Pancreas (tissue), 10 donors: Measurements from ENCODE around the gene PTPRQ. TPM values are rescaled to one million over a fixed set of nuclear protein-coding genes. Genes with fewer than 3 reads are reported as not detected.

Source experiments
- ATAC-seq, 4 donors: fragments of 200-7000 bp; cut with Tn5 transposase; one replicate each; pipeline versions ENCODE4 v1.8.0 to v1.9.1; 2020; ENCODE audit warnings: mild to moderate bottlenecking in 4 of 4, moderate library complexity in 4 of 4
- DNase-seq, 6 donors: peaks; one replicate each; pipeline ENCODE4 v3.0.0-alpha.2; 2020
- FAIRE-seq: peaks from 2 replicates; lab custom pipeline; 2012; peaks lifted over from hg19 to GRCh38; lab: Jason Lieb, UNC
- H3K27ac ChIP-seq, 4 donors: fragments of 200-600 bp; sonication (generic); 1 replicate in 3 of 4; 2 replicates in 1 of 4; pipeline versions ENCODE4 v1.5.0 to v1.8.0; 2020
- H3K27me3 ChIP-seq, 4 donors: fragments of 200-600 bp; one replicate each; pipeline ENCODE4 v1.8.0; 2021
- H3K36me3 ChIP-seq, 3 donors: fragments of 200-600 bp; sonication (generic) in 1 of 3; one replicate each; pipeline versions ENCODE4 v1.5.0 to v1.8.0; 2020 to 2021
- H3K4me1 ChIP-seq, 3 donors: fragments of 200-600 bp; one replicate each; pipeline ENCODE4 v1.8.0; 2021
- H3K4me3 ChIP-seq, 4 donors: fragments of 200-600 bp; sonication (generic) in 2 of 4; one replicate each; pipeline versions ENCODE4 v1.5.0 to v1.8.0; 2020 to 2021
- H3K9me3 ChIP-seq, 4 donors: fragments of 200-600 bp; one replicate each; pipeline ENCODE4 v1.8.0; 2021
- CTCF ChIP-seq, 4 donors: fragments of 200-600 bp; sonication (generic) in 3 of 4; IDR thresholded peaks; one replicate each; pipeline versions ENCODE4 v1.5.0 to v1.8.0; 2021; ENCODE audit warnings: antibody characterized with exemption in 4 of 4
- WGBS, 2 donors: extraction: QIAGEN DNeasy Blood & Tissue Kit; methylation state at CpG; one replicate each; pipeline ENCODE4 v1.1.7; 2013; 5-methylcytosine and 5-hydroxymethylcytosine counted together
- intact Hi-C, 3 donors: fragments of 100-400 bp; cut with DNase I; formaldehyde crosslinking; loops; one replicate each; pipeline versions ENCODE4 v1.11.1 to v1.14.2; 2022
- polyA plus RNA-seq, 2 donors: library from polyadenylated mRNA; stranded (reverse); fragments of 200-250 nt; gene quantifications; one replicate each; pipeline ENCODE4 v1.2.3, GENCODE V29; 2013
- total RNA-seq, 6 donors: library from RNA; stranded (reverse); fragmentation: NEBNext Ultra II Directional in 4 of 6; extraction: Animal tissue kit (Norgen Biotek cat#: 25700) in 4 of 6; gene quantifications; one replicate each; pipeline versions ENCODE4 v1.2.1 to v1.2.4, GENCODE V29; 2021 to 2023
- donor health status: healthy with polysubstance abuse.
- donor health status: DM: no; HTN: no; CAD: no; lungs with moderate emphysema.
- donor health status: DM: no; HTN: no; CAD: no.
- donor health status: control.
- donor health status: control.
- donor health status: Bipolar disorder and iron deficiency.
- donor health status: DM: yes; HTN: yes; CAD: no.
- donor health status: DM: no; HTN: no; CAD: no.
- donor health status: DM: no; HTN: no; CAD: no.
- donor health status: DM: yes; HTN: yes; CAD: no.

The PTPRQ gene
- total and polyA plus RNA-seq, 8 donors = 0.09 to 0.91 (median 0.43) TPM

- FAIRE-seq = no peak
- TF ChIP-seq CTCF (IDR thresholded peaks at IDR 0.05) = no peak
- H3K9me3 ChIP-seq = no peaks in the 10 kb centered on the region
- WGBS, 2 donors = 43 to 52% methylated on average over 2 of the region's 2 CpGs
- H3K4me1 ChIP-seq = no peaks in the 10 kb centered on the region
- H3K36me3 ChIP-seq = no peaks in the 10 kb centered on the region
- no peak overlapping the region for H3K27ac ChIP-seq
- no peaks in the 10 kb centered on the region for H3K27me3 ChIP-seq
- intact Hi-C loops = no loop called here
- H3K4me3 ChIP-seq = no peak overlapping the region
- ATAC-seq = no peak
- DNase-seq = no peak
These were observed 40.7 kb downstream of the PTPRQ start for GRCh38 chr12:80484746-80485145.

- 47 to 54% methylated on average over 5 of the region's 5 CpGs for WGBS, 2 donors
- Histone ChIP-seq H3K27ac (no peak overlapping the region), H3K4me1 (no peaks in the 10 kb centered on the region), H3K9me3 (no peaks in the 10 kb centered on the region), H3K27me3 (no peaks in the 10 kb centered on the region), H3K36me3 (no peaks in the 10 kb centered on the region), H3K4me3 (no peak overlapping the region)
- intact Hi-C loops = no loop called here
- FAIRE-seq (no peak), DNase-seq (no peak), ATAC-seq (no peak)
- TF ChIP-seq CTCF (IDR thresholded peaks at IDR 0.05) = no peak
These were observed 41.4 kb downstream of the PTPRQ start for GRCh38 chr12:80485222-80485987.

GRCh38 chr12:80490329-80490728 lies 46.3 kb downstream of the PTPRQ start:
- no peaks in the 10 kb centered on the region for H3K9me3 ChIP-seq
- 60 to 69% methylated on average over 2 of the region's 2 CpGs for WGBS, 2 donors
- DNase-seq (no peak), FAIRE-seq (no peak), ATAC-seq (no peak)
- H3K4me1 ChIP-seq = no peaks in the 10 kb centered on the region
- no peak for TF ChIP-seq CTCF (IDR thresholded peaks at IDR 0.05)
- H3K27me3 ChIP-seq = no peaks in the 10 kb centered on the region
- intact Hi-C loops = no loop called here
- no peak overlapping the region for H3K27ac ChIP-seq
- no peaks in the 10 kb centered on the region for H3K36me3 ChIP-seq
- no peak overlapping the region for H3K4me3 ChIP-seq

GRCh38 chr12:80491166-80491565 lies 47.1 kb downstream of the PTPRQ start:
- Histone ChIP-seq H3K27ac (no peak overlapping the region), H3K4me1 (no peaks in the 10 kb centered on the region), H3K9me3 (no peaks in the 10 kb centered on the region), H3K36me3 (no peaks in the 10 kb centered on the region), H3K4me3 (no peak overlapping the region), H3K27me3 (no peaks in the 10 kb centered on the region)
- TF ChIP-seq CTCF (IDR thresholded peaks at IDR 0.05) = no peak
- no peak for FAIRE-seq
- ATAC-seq = no peak
- no peak for DNase-seq
- intact Hi-C loops = no loop called here

GRCh38 chr12:80493466-80493865 lies 49.4 kb downstream of the PTPRQ start:
- FAIRE-seq (no peak), ATAC-seq (no peak), DNase-seq (no peak)
- Histone ChIP-seq H3K4me3 (no peak overlapping the region), H3K27me3 (no peaks in the 10 kb centered on the region), H3K4me1 (no peaks in the 10 kb centered on the region), H3K9me3 (no peaks in the 10 kb centered on the region), H3K27ac (no peak overlapping the region), H3K36me3 (no peaks in the 10 kb centered on the region)
- intact Hi-C loops = no loop called here
- WGBS, 2 donors = 87 to 88% methylated on average over 2 of the region's 2 CpGs
- no peak for TF ChIP-seq CTCF (IDR thresholded peaks at IDR 0.05)
